ENCODE data around the gene RAB11FIP4.

The RAB11FIP4 gene

DNA sequence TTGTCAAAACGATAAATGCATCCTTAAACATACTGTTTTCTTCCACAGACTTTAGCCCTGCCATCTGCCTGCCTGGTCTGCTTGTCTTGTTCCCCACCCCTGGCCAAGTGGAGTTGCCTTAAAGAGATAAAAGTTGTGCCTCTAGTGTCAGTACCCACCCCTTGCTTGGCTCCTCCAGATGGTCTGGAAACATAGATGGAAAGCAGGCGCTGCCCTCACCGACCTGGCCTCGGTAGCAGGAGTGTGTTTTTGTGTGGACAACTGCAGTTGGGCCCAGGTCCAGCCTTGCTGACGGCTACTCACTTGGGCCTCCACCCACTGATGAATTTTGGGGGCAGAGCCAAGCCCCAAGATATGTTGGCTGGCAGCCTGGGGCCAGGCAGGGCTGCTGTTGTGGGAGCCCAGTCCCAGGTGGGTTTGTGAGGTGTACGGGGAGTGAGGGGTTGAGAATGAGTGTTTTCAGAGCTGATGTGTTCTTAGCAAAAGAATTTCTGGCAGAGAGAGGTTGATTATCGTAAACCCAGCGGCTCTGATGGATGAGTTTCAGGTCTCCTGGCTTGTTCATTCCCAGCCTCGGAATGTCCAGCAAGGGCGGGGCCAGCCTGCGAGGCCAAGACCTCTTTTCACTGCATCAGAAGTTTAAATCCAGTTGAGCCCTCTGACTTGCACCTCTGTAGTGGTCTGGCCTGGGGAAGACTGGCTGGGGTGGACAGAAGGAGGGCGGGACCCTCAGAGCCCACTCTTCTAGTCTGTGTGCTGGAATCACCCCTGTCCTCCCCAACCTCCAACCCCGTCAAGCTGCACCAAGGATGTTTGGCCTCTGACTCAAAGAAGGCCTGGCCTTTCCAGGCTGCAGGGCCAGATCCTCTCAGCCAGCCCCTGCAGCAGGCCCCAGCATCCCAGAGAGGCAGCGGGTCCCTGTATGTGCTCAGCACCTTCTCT, 179.7 kb downstream of the RAB11FIP4 start:
- TF ChIP-seq, protein P1, sequence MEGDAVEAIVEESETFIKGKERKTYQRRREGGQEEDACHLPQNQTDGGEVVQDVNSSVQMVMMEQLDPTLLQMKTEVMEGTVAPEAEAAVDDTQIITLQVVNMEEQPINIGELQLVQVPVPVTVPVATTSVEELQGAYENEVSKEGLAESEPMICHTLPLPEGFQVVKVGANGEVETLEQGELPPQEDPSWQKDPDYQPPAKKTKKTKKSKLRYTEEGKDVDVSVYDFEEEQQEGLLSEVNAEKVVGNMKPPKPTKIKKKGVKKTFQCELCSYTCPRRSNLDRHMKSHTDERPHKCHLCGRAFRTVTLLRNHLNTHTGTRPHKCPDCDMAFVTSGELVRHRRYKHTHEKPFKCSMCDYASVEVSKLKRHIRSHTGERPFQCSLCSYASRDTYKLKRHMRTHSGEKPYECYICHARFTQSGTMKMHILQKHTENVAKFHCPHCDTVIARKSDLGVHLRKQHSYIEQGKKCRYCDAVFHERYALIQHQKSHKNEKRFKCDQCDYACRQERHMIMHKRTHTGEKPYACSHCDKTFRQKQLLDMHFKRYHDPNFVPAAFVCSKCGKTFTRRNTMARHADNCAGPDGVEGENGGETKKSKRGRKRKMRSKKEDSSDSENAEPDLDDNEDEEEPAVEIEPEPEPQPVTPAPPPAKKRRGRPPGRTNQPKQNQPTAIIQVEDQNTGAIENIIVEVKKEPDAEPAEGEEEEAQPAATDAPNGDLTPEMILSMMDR (conservative IDR thresholded peaks at IDR 0.05; ENCODE audit: control insufficient read depth, insufficient read depth, low read depth, low read length), result no peak
- peak; percentile 99 for DNase-seq (ENCODE audit: low read depth)

GRCh38 chr17:31572341-31572740, 180.9 kb downstream of the RAB11FIP4 start:
- TF ChIP-seq, protein P1 (conservative IDR thresholded peaks at IDR 0.05; ENCODE audit: control insufficient read depth, insufficient read depth, low read depth, low read length), result no peak
- DNase-seq (ENCODE audit: low read depth), result no peak
- no peak overlapping the region for H3K4me3 ChIP-seq (ENCODE audit: control insufficient read depth, low read depth, low read length)

More for the DNA sequence above, 179.7 kb downstream of the RAB11FIP4 start:
- no peak overlapping the region for H3K4me3 ChIP-seq (ENCODE audit: control insufficient read depth, low read depth, low read length)

- no peak for DNase-seq (ENCODE audit: low read depth)
- TF ChIP-seq, protein P1 (conservative IDR thresholded peaks at IDR 0.05; ENCODE audit: control insufficient read depth, insufficient read depth, low read depth, low read length), result no peak
Observed at GRCh38 chr17:31573047-31573446, 181.6 kb downstream of the RAB11FIP4 start.

DNA sequence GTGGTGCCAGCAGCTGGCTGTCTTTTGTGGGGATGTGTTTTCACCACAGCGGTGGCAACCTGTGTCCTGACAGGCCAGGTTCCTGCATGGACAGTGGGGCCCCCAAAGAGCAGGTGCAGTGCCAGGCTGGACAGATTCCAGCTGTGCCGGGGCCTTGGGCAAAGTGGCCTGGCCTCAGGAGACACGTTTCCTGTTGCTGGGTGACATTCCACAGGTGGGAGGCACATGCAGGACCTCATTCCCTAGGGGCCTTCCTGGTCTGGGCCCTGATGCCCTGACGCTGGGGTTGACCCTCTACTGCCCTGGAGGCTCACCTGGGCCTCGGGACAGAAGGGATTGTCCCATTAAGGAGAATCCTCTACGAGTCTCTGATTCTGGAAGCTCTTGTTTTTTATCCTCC, 182.4 kb downstream of the RAB11FIP4 start:
- H3K4me3 ChIP-seq (ENCODE audit: control insufficient read depth, low read depth, low read length), result no peak overlapping the region
- TF ChIP-seq, protein P1 (conservative IDR thresholded peaks at IDR 0.05; ENCODE audit: control insufficient read depth, insufficient read depth, low read depth, low read length), result no peak
- no peak for DNase-seq (ENCODE audit: low read depth)

More at GRCh38 chr17:31573047-31573446, 181.6 kb downstream of the RAB11FIP4 start:
- no peak overlapping the region for H3K4me3 ChIP-seq (ENCODE audit: control insufficient read depth, low read depth, low read length)

DNA sequence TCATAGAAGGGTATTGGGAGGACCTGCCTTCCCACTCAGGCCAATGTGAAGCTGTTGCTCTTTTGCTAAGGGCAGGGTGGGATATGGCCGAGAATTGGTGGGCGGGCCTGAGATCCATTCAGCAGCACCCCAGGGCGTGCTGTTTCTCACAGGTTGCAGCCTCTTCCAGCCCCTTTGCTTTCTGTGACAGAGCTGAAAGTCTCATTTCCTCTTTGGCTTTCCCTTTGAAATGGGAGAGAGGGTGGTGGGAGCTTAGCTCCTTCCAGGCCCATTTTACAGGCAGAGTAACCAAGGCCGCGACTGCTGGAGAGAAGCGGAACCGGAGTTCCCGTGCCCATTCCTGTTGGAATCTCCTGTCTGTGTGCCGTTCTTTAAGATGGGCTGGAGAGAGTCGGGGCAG, 183.0 kb downstream of the RAB11FIP4 start:
- TF ChIP-seq, protein P1 (conservative IDR thresholded peaks at IDR 0.05; ENCODE audit: control insufficient read depth, insufficient read depth, low read depth, low read length), result no peak
- no peak overlapping the region for H3K4me3 ChIP-seq (ENCODE audit: control insufficient read depth, low read depth, low read length)
- no peak for DNase-seq (ENCODE audit: low read depth)

DNA sequence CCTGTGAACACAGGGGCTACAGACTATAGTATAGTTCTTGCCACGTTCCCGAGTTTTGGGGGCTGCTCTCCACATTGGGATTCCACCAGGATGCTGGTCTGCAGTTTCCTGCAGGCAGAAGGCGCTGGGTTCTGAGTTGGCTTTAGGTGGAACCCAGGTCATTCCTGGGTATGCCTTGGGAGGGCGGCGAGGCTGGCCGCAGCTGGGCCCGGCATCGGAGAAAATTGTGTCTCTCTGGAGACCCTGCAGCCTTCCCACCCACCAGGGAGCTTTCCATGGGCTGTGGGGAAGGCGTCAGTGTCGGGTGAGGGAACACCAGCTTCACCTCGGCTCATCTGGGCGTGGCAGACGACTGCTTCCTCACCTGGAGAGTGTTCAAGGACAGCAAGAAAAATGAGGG, 183.6 kb downstream of the RAB11FIP4 start:
- no peak for DNase-seq (ENCODE audit: low read depth)
- no peak overlapping the region for H3K4me3 ChIP-seq (ENCODE audit: control insufficient read depth, low read depth, low read length)
- TF ChIP-seq, protein P1 (conservative IDR thresholded peaks at IDR 0.05; ENCODE audit: control insufficient read depth, insufficient read depth, low read depth, low read length), result no peak

Measured in fibroblast of mammary gland (primary cell).